Measurements from ENCODE around the gene FAM25G.
A peak's percentile ranks its signal among the peaks of the same experiment; 100 is the strongest.
"Not testable (repeated sequence)": the region's sequence is repeated elsewhere in the genome, so short reads cannot be mapped to it uniquely, and the experiment has no call there.

The FAM25G gene

DNA sequence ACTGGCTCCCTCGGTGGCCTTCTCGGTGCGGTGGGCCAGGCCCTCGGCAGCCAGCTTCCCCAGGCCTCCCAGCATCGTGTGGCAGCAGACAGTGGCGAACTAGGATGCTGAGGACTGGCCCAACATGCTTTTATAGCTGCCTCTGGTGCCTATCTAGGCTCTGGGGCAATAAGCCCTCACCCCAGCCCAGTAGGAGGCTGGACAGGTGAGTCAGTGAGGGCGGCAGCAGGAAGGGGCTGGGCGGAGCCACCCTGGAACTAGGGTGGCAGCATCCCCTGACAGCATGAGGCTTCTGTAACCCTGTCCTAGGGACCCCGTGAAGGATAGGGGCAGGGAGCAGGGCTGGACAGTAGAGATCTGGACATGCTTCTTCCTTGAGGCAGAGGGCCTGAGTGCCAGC is at the start of gene FAM25G:
FAM25G (minus strand) TSS at position 101 of the 400 bp plus-strand sequence; CDS start at position 75, 26 bp downstream.
- DNase-seq, result not testable (repeated sequence)

DNA sequence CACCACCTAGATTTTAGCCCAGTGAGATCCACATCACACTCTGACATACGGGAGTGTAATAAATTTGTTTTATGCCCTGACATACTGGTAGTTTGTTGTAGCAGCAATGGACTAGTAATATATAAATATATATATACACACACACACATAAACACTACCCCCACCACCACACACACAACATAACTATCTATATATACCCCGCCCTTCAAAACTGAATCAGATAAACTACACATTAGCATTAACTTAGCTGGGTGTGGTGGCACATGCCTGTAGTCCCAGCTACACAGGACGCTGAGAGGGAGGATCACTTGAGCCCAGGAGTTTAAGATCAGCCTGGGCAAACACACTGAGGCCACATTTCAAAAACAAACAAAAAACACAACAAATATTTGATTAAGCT is 44.9 kb upstream of the FAM25G start:
- DNase-seq, result not testable (repeated sequence)

DNA sequence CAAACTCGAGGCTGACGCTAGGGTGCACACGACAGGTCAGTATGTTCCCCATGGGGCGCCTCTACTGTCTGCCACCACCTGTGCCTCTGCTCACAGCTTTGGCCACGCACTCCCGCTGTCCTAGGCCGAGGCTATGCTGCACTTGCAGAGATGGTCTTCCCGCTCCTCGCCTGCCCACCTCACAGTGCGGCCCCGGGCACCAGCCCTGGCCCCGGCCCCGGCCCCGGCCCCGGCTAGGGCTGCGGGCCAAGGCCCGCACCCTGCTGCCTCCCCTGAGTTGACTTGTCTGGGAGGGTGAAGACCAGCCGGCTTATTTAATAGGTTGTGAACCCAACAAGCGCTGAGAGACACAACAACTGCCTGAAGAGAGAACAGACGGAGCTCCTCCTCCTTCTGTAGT is 32.0 kb upstream of the FAM25G start, which contains the start of gene AGAP9:
AGAP9 (minus strand) TSS at position 164 of the 400 bp plus-strand sequence; CDS start at position 52, 112 bp downstream.
- DNase-seq, result not testable (repeated sequence)

DNA sequence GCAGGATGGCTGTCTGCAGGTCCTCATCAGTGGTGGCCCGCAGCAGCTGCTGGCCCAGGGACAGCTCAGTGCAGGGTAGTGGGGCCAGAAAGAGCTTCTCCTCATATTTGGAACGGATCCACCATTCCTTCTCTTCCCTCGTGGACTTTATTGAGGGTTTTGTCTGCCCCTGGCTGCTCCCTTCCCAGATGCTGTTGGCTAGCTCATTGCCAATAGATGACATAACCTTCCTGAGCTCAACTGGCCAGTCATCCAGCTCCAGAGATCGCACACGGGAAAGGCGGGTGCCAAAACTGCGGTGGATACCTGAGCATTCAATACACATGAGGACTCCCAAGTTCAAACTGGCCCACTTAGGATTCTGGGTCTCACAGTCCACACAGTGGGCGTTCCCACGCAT is 10.8 kb upstream of the FAM25G start:
- DNase-seq, result not testable (repeated sequence)

DNA sequence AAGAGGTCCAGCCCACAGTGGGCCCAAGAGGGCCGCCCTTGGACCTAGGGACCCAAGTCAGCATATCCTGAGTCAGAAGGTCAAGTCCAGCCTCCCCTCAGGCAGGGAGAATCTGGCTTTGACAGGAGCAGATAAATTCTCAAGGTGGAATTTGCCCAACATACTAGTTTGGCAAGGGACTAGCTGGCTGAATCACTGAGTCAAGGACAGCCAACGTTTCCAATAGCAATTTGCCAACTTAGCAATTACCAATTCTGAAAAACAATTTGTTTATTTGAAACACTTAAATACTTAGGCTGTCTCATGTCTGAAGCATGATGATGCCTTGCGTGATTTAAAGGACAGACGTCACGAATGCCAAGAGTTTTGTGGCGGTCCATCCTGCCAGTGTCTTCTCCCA is 2.7 kb upstream of the FAM25G start:
- not testable (repeated sequence) for DNase-seq

DNA sequence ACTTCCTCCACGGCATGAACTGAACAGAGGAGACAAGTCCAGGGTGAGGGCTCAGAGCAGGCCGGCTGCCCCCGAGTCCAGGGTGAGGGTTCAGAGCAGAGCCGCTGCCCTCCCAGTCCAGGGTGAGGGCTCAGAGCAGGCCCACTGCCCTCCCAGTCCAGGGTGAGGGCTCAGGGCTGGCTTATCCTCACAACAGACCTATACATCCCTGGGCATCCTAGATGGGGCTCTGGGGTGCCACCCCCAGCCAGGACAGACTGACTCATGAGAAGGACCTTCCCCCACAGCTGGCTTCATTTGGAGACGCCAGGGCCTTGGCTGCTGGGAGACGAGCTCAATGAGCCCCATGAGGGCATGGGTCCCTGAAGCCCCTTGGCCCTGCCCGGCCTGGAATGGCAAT is 1.9 kb downstream of the FAM25G start:
- DNase-seq, result not testable (repeated sequence)

DNA sequence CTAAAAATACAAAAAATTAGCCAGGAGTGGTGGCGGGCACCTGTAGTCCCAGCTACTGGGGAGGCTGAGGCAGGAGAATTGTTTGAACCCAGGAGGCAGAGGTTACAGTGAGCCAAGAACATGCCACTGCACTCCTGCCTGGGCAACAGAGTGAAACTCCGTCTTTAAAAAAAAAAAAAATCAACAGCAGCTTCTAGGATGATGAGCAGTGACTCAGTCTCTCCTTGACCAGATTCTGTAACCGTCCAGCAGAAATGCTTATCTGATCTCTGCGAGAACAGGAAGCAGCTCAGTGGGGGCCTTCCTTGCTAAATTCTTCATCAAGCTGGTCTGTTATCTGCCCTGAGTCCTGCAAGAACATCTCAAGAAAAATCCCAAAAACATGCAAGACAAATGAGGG is 5.6 kb downstream of the FAM25G start:
- DNase-seq, result peak; percentile 32

DNA sequence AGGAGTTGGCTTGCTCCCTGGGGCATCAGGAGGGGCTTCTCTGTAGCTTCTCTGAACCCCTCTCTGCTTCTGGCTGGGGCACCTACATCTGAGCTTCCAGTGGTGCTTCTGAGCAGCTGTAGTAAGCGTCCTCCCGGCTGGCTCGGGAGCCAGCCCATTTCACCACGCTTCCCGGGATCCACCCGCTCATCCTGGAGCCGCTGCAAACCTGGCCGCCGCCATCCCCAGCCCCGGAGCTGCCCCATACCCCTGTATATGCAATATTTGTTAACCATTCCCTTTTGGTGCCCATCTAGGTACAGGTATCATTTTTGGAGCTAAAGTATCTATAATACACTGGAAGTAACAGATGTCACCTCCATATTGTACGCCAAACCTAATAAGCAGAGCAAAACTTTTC is 6.7 kb downstream of the FAM25G start:
- not testable (repeated sequence) for DNase-seq

DNA sequence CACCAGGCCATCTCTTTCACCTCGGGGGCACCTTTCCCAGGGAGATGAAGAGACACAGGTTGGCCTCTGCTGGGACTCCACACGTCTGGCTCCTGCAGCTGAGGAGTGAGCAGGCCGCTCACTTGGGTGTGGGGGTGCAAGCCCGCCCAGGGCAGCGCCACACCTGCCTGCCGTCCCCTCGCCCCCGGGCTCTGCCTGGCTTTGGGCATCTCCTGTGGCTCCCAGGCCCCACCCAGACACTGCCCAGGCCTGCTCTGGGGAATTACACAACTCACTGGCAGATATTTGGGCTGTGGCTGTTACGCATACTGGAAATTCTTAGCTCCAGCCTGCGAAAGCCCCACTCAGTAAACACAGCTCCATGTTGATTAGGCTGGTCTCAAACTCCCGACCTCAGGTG is 7.6 kb downstream of the FAM25G start, which contains the start of gene ANXA8:
ANXA8 (minus strand) TSS at position 193 of the 400 bp plus-strand sequence; CDS start at position 11, 182 bp downstream.
- DNase-seq, result not testable (repeated sequence)

DNA sequence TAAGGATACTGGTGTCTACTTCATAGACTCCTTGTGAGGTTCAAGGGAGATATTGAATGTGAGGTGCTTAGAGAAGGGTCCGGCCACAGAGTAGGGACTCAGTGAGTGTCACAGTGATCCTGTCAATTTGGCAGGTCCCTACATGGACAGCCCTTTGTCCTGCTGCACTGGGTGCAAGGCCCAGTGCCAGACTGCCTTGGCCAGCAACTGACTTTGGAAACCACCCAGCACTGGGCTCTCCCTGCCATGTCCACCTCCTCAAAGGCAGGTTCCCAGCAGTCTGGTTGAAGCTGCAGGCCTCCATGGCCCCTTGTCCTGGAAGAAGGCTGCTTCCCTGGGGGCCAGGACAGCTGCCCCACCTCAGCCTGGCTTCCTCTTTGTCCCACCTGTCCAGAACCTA is 9.1 kb downstream of the FAM25G start:
- DNase-seq, result not testable (repeated sequence)

DNA sequence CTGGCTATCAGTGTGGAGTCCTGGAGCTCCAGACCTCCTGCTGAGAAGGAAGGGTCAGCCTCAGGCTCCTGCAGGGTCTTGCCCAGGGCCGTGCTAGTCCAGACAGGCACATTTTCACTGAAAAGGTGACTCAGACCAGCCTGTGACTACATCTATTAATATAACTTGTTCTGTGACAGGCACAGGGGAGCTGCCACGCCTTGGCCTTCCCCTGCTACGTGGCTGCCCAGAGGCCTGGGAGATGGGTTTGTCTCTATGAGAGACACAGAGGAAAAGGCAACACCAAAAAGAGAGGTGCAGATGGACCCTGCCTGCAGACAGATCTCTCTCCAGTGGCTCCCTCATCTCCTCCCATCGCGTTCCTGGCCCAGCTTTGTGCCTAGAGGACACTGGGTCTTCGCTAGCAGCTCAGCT is 9.7 kb downstream of the FAM25G start:
- DNase-seq, result not testable (repeated sequence)

DNA sequence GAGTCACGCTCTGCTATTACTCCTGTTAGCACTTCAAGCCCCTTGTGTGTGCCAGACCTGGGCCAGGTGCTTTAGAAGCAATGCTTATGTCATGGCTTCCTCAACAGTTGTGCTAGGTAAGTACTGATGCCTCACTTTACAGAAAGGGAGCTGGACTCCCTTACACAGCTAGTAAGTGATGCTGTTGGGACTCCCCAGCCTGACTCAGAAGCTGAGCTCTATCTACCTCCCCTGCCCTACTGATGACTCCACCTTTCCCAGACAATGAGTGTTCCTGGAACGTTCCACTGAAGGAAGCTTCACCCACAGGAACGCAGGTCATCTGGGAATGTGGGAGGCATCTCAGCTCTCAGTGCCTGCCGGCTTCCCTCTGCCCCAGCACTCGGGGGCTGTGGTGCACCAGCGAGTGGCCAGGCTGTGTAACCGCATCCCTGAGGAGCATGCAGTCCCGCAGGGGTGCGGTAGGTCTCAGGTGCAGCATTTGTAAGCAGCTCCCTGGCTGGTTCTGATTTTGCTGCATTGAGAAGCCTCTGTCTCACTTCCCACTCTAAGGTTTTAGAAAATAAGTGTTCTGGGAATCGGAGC is 10.2 kb downstream of the FAM25G start:
- not testable (repeated sequence) for DNase-seq

DNA sequence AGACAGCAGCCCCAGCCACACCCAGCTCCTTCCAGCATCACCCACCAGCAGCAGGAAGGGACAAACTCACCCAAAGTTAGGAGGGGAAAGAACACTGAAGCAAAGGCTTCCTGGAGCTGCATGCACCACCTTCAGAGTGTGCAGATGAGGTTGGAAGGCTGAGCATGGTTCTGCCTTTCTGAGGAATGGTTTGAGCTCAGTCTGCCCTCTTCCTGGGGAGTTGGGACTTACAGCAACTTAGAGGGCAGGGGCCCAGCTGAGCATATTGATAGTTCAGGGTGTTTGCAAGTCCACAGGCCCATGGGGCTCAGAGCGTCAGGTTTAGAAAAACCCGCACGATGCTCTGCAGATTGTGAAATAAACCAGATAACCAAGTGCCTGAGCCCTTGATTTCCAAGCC is 11.4 kb downstream of the FAM25G start:
- DNase-seq, result not testable (repeated sequence)

DNA sequence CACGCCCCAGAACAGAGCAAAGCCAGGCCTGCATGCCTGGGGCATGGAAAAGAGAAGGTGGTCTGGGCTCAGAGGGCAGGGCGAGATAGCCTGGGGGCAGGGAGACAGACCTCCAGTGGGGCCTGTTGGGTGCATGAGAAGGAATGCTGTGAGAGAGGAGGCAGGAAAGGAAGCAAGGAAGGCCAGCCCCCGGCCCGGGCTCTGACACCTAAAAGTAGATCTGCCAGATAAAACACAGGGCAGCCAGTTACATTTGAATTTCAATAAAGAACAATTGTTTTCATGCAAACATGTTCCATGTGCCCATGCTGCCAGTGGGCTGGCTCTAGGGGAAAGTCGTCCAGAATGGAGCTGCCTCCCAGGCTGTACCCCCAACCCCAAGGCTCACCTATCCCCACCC is 13.4 kb downstream of the FAM25G start:
- DNase-seq, result not testable (repeated sequence)

DNA sequence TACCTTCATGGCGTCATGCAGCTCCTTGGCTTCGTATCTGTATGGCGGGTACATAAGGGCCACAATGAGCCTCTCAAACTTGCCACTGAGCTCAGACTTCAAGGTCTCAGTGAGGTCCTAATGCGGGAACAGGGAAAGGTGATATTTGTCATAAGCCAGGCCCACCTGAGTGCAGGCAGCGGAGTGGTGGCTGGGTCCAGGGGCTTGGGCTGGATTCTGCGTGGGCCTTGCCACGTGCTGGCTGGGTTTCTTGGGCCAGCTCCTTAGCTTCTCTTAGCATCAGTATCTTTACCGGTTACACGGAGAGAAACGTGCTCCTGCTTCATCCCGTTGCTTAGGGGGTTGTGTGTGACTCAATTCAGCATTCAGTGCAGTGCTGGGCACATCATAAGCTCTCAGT is 14.4 kb downstream of the FAM25G start:
- DNase-seq, result not testable (repeated sequence)

DNA sequence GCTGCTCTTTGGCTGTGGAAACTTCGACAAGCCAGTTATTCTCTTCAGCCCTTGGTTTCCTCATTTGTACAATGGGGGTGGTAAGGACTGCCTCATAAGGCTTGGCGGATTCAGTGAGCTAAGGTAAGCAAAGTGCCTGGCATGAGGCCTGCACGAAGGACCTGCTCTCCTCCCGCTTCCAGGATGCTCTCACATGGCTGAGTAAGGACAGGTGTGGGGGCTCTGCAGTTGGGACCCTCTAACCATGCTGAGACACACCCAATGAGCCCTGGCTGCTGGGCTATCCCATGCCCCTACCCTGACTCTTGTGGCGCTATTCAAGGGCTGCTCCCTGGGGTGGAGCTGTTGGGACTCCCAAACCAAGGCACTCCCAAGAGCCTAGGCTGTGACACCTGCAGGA is 16.4 kb downstream of the FAM25G start:
- DNase-seq, result not testable (repeated sequence)

DNA sequence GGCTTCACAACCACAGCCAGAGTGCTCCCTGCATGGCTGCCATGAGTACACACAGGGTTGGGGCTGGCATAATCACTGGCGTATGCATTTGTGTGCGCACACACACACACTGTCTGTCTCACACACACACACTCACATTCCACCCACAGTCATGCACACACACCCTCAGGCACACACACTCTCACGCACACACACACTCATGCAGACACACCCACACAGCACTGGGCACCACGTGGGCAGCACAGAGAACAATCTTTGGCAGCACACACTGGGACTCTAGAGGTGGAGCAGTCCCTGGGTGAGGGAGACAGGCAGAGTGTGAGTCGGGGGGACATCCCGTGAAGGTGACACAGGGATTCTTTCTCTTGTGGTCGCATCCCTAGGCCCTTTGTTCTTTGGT is 18.0 kb downstream of the FAM25G start:
- not testable (repeated sequence) for DNase-seq

DNA sequence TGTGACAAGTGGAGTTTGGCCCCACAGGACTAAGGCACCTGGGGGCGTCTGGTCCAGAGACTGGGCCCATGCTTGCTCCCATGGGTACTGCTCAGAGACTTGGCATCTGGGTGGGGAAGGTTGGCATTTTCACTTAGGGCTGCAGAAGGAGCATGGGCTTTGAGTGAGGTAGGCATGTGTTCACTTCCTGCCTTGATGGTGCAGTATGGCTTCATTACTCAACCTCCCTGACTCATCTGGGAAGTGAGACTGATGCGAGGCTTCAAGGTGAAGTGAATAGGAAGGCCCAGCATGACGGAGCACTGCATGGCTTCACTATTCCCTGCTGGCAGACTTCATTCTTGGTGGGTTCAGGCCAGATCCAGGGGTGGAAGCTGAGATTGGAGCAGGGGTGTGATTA is 18.9 kb downstream of the FAM25G start:
- not testable (repeated sequence) for DNase-seq

DNA sequence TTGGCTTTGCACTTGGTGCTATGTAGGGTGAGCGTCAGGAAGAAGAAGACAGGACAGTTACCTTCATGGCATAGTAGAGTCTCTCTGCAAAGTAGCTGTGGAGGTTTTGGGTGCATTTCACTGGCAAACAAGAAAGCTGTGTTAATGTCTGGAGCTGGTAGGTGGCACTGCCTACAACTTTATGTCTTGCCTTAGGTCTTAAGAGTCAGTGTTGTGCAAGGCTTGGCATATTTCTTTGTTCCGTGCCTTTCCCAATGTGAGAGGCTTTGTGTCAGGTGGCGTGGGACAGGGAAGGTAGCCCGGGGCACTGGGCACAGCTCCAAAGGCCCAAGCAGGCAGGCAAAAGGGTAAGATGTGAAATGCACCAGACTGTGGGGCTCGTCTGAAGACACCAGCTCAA is 19.4 kb downstream of the FAM25G start:
- DNase-seq, result not testable (repeated sequence)

DNA sequence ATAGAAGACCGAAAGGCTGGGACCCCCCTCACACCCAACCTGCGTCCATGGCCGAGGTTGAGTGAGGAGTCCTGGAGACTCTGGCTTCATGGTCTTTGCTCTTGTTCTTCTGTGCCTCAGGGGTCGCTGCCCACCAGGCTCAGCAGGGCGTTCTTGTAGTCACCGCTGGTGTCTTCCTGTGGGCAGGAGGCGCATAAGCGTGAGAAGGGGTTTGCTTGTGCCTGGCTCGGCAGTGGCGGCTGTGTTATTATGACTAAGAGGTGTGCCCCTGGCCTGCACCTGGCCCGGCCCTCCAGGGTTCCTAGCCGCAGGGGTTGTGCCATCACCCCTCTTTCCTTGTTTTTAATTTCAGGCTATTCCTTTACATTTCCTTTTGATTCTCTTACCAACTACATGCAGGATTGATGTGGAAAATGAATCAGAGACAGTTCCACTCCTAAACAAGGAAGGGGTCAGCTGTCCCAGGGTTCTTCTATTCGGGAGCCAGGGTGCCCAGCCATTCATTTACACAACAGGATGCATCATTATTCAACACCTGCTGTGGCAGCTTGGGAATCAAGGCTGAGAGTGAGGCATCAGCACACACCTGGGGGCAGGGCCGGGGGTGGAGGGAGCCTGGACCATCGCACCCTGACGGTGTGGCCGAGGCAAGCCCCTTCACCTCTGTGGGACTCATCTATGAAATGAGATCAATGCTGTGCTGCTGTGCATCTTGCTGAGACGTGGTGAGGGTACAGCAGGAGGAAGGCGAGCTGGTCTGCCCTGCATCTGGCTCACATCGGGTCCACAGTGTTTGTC is 22.6 kb downstream of the FAM25G start:
- DNase-seq, result not testable (repeated sequence)

DNA sequence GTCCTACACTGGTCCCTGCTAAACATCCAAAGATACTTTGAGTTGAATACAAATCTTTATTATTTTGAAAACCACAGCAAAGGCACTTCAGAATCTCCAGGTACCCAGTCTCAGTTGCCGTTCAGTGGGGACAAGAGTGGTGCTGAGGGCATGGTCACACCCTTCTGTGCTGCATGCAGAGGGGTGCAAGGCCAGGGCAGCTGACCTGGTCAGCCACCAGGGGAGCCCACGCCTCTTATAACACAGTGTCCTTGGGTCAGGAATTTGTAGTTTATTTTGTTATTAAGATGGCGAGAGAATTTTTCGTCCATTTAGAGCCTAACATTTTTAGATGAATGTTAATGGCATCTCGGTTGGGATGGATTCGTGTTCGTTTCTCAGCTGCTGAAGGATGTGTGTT is 23.5 kb downstream of the FAM25G start:
- not testable (repeated sequence) for DNase-seq

DNA sequence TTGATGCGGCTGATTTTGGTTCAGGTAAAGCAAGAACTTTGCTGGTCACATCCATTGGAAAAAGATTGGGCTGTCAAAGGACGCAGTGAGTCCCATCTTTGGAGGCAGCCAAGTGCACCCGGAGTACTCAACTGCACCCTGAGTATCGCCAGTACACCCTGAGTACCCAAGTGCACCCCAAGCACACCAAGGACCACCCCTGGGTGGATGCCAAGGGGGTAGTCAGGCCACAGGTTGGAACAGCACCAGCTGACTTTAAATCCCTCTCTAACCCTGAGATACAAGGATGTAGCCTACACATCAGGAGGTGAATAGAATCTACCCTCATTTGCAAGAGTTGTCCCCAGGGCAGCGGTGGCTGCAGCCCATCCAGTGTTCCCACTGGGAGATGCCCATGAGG is 24.0 kb downstream of the FAM25G start:
- not testable (repeated sequence) for DNase-seq

DNA sequence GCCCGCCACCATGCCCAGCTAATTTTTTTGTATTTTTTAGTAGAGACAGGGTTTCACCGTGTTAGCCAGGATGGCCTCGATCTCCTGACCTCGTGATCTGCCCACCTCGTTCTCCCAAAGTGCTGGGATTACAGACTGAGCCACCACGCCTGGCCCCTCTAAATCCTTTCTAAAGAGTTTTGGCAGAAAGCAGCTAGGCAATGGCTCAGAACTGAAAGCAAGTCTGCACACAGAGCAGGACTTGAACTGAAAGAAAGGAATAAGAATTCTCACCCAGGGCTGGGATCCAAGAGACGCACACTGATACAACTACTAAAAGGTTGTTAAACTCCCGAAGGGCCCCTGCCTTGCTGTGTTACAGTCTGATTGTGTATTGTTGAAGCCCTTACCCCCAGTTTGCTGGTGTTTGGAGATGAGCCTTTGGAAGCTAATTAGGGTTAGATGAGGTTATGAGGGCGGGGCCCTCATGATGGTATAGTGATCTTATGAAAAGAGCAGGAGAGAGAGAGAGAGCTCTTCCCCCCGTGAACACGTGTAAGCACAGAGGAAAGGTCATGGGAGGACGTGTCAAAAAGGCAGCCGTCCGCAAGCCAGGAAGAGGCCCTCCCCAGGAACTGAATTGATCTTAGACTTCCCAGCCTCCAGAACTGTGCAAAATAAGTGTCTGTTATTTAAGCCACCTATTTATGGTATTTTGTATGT is 26.1 kb downstream of the FAM25G start:
- DNase-seq, result not testable (repeated sequence)
